GM18520 (cell line): ENCODE measurements around the gene ARV1.

Experiments used
- ATAC-seq: cut with Tn5 transposase; IDR thresholded peaks from one replicate; pipeline ENCODE4 v1.9.1; 2021; ENCODE audit not compliant: unreplicated experiment

The ARV1 gene

GRCh38 chr1:230978491-230979388 lies at the start of gene ARV1, which contains the start of gene TTC13:
TSS of gene ARV1 (plus strand) at chr1:230979094. CDS start at chr1:230979106, 12 bp downstream.
TSS of gene TTC13 (minus strand) at chr1:230978861. CDS start at chr1:230978830, 31 bp downstream.
- ATAC-seq: peak; percentile 86

DNA sequence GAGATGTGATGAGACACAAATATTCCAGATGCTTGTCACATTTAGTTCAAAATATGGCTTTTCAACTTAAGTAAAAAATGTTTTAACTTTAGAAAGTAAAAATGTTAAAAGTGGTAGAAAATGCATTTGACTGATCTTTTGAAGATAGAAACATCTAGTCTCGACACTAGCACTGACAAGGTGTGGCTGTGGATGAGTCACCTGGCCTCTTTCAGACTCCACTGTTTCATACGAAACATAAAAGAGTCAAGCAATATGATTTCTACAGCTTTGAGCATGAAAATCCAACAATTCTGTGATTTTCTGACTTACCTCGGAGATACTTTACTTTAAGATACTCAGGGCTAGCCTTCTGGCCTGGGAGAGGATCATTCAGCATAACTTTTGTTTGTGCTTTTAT lies 47.9 kb upstream of the ARV1 start:
- ATAC-seq: no peak

- ATAC-seq: no peak
These were observed 43.0 kb upstream of the ARV1 start for GRCh38 chr1:230935852-230936251.

DNA sequence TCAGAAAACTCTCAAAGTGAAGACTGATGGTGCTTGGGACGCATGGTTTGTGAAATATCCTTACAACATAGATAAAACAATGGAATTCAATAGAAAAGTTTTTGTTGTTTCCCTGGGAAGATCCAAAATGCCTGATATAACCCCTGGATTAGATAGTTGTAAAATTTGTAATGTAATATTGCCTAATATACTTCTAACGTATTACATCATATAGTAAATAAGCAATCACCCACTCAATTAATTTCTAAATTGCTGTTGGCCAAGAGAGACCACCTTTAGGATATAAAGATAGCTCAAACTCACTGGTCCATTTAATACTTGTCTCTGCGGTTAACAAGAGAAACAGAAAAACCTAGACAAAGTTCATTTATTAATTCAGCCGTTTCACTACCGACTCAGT lies 42.4 kb upstream of the ARV1 start:
- no peak for ATAC-seq

DNA sequence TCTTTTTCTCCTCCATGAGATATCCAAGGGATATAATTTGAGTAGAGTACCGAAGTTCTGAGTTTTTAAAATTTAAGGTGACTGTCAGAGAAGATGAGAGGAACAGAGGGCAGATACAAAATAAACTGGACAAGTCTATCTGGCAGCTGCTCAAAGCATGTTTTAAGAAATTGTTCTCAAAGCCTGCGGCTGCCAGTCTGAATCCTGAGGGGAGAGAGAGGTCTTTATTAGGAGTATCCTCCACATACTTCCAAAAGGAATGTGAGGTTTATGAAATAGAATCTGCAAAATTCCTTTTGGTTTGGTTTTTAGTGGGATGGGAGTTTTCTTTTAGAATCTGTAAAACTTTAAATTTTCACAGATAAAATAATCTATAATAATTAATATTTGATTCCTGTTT lies 41.5 kb upstream of the ARV1 start:
- no peak for ATAC-seq

DNA sequence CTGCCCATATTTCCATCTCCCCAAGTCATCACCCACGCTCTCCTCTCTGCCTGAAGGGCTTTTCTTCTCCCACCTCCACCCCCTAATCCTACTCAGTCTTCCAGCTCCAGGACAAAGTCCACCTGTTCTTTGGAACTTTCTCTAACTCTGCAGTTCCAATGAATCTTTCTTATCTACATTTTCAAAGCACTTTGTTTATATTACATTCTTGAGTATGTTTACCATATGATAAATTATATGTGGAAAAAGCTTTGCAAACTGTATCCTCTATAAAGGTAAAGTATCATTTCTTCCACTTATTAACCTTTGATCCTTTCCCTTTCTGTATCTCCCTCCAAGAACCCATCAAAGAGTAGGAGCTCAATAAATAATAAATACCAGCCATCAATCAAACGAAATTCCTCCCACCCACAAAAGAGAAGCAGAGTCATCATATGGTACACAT lies 39.9 kb upstream of the ARV1 start:
- no peak for ATAC-seq

DNA sequence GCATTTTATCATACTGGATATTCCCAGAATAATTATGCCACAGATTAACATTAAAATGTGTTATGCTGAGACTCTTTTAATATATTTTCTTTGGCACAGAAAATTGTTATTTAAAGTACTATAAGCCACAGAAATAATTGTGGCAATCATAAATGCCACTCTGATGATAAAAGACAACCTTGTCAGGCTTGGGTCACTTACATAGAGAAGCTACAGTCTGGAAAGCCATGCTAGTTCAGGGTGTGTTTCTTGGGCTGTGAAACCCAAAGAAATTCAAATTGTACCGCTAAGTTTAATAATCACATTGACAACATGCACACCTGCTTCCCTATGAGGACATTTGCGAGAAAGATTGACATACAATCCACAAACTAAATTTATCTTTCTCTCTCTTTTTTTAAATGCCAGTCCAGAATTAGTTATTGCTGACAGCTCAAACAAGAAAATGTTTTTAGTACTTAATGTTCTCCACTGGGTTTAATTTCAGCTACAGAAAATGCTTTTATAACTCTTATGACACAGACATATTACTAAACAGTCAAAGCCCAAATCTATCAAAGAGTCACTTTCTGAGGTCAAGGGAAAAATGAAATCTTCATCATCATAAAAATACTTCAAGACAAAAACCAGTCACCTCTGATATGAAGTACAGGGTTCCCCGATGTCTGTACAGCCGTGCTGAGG lies 38.9 kb upstream of the ARV1 start:
- no peak for ATAC-seq

DNA sequence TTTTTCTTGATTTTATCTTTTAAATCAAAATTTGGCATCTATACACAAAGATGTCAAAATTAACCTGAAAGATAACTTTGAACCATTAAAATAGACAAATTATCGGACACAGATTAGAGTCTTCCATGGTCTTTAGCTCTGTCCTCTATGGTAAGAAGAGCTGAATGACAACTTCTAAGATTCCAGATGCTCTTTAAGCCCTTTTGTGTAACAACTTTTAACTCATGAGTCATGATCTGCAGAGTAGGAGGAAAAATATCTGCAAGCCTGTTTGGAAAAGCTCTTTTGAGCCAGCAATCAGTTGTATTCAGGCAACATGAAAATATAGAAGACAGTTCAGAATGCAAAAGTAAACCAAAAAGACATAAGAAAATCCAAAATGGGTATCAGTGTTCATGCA lies 38.0 kb upstream of the ARV1 start:
- no peak for ATAC-seq

- ATAC-seq: no peak
These were observed 35.8 kb upstream of the ARV1 start for GRCh38 chr1:230943048-230943593.

DNA sequence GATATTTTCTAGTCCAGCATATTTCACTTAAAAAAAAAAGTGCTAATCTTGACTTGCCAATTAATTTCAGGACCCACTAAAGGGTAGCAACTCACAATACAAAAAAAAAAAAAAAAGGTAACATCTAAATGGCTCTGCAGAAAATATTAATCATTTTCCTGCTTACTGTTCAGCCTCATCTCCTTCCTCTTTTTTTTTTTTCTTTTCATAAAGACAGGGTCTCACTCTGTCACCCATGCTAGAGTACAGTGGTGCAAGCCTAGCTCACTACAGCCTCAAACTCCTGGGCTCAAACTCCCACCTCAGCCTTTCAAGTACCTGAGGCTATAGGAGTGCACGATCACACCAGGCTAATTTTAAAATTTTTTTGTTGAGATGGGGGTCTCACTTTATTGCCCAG lies 30.6 kb upstream of the ARV1 start:
- no peak for ATAC-seq

DNA sequence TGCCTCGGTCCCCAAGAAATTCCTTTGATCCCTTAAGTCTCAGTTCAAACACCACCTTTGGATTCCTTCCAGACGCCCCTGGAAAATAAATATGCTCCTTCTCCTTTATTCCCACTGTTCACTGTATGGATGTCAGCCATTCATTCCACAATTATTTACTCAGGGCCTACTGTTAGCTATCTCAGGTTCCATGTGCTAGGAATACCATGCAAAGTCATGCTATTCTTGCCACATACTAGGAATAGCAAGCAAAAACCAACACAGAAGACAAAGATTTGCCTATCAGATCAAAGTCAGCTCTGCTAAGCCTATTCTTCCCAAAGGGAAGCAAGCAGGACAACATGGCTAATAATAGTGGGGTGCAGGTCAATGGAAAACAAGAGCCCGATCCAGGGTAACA lies 30.0 kb upstream of the ARV1 start:
- no peak for ATAC-seq

- no peak for ATAC-seq
These were observed 28.5 kb upstream of the ARV1 start for GRCh38 chr1:230950404-230950803.

DNA sequence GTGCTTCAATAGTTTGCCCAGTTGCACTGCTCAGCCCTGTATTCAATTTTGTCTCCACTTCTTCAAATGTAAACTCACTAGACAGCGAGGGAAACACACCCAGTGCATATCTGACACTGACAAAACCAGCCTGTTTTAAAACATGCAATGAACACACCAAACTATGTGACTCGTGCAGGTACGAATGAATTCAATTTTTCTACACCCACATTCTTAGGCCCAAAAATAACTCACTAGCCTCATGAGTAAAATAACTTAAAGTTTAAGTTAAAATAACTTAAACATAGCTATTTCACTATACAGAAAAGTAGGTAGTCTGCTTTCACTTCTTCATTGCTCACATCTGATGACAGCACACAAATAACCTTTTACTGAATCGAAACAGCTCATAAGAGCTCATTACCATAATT lies 21.3 kb upstream of the ARV1 start:
- peak; percentile 56 for ATAC-seq

DNA sequence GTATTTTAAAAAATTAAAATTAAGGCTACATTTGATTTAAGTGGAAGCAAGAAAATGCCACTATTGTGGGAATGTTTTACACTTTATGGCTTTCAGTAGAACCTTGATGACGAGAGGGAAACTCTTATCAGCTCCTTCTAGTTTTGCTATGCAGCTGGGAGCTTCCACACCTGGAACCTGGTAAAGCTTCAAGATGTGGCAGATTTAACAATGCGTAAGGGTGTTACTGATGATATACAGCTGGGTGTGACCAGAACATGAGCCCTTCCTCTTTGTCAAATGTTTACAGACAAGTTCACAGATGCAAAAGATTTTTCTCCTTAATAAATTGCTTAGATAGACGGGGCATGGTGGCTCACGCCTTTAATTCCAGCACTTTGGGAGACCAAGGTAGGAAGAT lies 20.5 kb upstream of the ARV1 start:
- ATAC-seq: no peak

DNA sequence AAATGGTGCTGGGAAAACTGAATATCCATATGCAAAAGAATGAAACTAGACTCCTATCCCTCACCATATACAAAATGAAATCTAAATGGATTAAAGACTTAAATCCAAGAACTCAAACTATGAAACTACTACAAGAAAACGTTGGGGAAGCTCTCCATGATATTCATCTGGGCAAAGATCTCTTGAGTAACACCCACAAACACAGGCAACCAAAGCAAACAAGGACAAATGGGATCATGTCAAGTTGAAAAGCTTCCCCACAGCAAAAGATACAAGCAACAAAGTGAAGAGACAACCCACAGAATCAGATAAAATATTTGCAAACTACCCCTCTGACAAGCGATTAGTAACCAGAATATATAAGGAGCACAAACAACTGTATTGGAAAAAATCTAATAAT lies 14.0 kb upstream of the ARV1 start:
- ATAC-seq: no peak

- ATAC-seq: no peak
These were observed 13.4 kb upstream of the ARV1 start for GRCh38 chr1:230965535-230965934.

GRCh38 chr1:230966358-230966873 lies 12.5 kb upstream of the ARV1 start:
- ATAC-seq: no peak

DNA sequence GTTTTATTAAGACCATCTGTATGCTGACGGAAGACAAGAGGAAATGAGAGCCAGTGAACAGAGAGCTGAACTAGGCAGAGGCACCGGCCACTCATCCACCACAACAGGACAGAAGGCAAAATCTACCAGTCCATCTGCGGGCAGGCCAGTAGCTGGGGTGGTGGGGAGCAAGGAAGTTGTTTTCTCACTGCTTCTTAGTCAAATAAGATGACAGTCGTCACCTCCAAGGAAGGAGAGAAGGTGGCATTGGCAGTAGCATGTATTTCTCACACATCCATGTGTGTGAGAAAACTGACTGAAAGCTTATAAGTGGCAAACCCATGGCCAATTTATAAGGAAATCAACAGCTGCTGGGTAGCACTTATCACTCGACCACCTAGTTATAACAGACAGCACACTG lies 8.5 kb upstream of the ARV1 start:
- no peak for ATAC-seq

DNA sequence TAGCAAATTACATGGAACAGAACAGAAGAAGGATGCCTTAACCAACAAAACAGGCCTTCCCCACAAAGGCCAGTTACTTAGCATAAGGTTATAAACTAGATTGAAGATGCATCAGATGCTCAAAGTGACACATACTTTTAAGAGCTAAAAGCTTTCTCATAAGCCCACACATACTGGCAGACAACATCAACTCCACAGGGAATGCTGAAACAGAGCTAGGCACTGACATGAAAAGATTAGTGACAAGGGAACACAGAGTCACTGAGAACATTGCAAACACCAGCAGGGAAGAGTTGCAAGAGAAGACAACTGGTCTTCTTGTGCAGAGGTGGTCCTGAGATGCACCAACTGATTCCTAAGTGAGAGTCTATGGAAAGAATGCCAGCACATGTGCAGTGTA lies 7.1 kb upstream of the ARV1 start:
- no peak for ATAC-seq

DNA sequence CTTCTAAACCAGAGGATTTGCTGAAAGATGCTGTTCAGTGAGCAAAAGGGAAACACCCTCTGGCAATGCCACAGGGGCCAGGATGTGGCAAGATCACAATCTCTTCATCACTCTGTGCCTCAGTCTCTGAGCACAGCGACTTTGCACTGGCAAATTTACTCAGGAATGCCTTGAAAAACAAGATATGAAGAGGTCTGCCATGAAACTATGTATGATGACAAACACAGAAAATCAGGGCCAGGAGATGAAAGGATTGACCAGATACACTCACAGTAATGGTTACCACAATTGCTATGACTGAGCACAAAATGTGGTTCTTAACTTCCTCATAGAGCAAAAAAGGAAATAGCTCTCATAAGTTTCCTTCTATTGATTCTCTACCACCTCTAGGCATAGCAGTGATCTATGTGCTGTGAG lies 6.0 kb upstream of the ARV1 start:
- ATAC-seq: peak; percentile 69

- ATAC-seq: no peak
These were observed 3.3 kb upstream of the ARV1 start for GRCh38 chr1:230975636-230976035.

- ATAC-seq: no peak
These were observed 2.5 kb upstream of the ARV1 start for GRCh38 chr1:230976360-230976759.
